ENCODE data around the gene ANKMY1.
A peak's percentile ranks its signal among the peaks of the same experiment; 100 is the strongest.

Gene ANKMY1

DNA sequence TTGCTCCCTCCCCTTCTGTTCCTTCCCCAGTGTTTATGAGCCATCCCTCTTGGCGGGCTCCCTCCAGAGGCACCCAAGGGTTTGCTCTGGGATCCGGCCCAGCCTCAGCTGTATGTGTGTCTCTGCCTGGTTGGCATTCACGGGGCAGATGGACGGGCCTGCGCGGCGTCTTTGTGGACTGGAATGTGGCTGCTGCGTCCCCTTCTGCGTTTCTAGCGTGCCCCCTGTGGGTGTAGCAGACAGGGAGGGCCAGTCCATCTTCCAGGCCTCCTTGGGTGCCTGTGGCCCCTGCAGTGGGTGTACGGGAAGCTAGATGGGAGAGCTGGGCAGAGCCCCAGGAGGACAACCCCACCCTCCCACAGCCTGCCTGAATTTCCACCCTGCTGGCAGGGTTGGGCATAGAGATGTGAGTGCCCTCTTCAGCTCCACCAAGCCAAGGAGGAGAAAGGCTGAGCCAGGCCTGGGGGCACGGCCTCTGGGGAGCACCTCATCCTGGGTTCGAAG lies 106.6 kb downstream of the ANKMY1 start:
- Histone ChIP-seq H3K36me3 (ENCODE audit: control insufficient read depth in 2 of 2, insufficient read depth in 1 of 2, low read length in 2 of 2) (no peaks in the 10 kb centered on the region), H3K4me1 (ENCODE audit: control insufficient read depth, insufficient read depth, low read length) (peaks cover 2% of the 10 kb centered on the region; the same call in 1 of the 2 replicates), H3K27ac (ENCODE audit: extremely low read depth, low read depth, low read length) (no peak overlapping the region), H3K9me3 (ENCODE audit: control insufficient read depth, insufficient read depth, low read depth, low read length) (no peaks in the 10 kb centered on the region), H3K4me3 (ENCODE audit: low read depth, low read length) (no peak overlapping the region)
- TF ChIP-seq SALL2 (tag by site-specific recombination; IDR thresholded peaks at IDR 0.05; ENCODE audit: borderline replicate concordance) (no peak), ZIC2 (tag by site-specific recombination; IDR thresholded peaks at IDR 0.05) (peak; percentile 26; the same call in 1 of the 2 replicates)
- POLR2A ChIA-PET: no interaction called here
- CTCF ChIA-PET: interaction anchor here (0.5 to 1.1 kb wide), 4 partner anchors 13 to 218 kb away, joined by 3 read pairs; no protein-coding TSS in a partner anchor

GRCh38 chr2:240450532-240451107 lies 107.2 kb downstream of the ANKMY1 start:
- ChIA-PET CTCF (interaction anchor here (1.0 to 1.1 kb wide), 2 partner anchors 22 to 218 kb away, joined by 3 read pairs; no protein-coding TSS in a partner anchor), POLR2A (no interaction called here)
- H3K4me3 ChIP-seq (ENCODE audit: low read depth, low read length): no peak overlapping the region

DNA sequence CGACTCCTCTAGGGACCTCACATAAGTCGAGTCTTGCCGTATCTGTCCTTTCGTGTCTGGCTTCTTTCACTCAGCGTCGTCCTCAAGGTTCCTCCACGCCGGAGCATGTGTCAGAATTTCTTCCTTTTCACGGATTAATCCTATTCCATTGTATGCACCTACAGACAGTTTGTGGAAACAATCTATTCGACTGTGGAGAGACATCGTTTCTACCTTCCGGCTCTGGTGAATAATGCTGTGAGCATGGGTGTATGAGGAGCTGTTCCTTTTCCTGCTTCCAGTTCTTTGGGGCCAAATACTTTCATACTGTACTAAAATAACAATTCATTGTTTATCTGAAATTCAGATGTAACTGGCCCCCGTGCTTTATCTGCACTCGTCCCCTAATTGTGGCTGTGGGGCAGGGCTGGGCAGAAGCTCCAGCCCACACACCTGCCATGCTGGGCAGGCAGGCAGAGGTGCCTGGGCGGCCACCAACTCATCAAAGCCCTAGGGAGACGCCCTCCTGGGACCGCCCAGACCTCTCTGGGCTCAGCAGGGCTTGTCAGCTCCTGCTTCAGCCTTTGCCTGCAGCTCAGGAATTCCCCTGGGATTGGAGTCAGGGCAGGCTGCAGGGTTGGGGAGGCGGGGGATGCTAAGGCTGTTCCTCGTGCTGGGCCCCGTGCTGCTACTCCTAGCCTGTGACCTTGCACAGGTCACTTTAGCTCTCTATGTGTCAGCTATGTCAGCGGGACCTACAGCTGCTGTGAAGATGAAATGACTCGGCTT lies 107.8 kb downstream of the ANKMY1 start:
- TF ChIP-seq ZNF423 (tag by site-specific recombination; IDR thresholded peaks at IDR 0.05): 0 out of 2 replicates have a peak, but pooled peaks have one; percentile 44
- peak; percentile 84 for TF ChIP-seq GLIS1 (tag by site-specific recombination; IDR thresholded peaks at IDR 0.05)
- TF ChIP-seq ZIC2 (tag by site-specific recombination; IDR thresholded peaks at IDR 0.05): peak; percentile 97
- TF ChIP-seq, protein P1, sequence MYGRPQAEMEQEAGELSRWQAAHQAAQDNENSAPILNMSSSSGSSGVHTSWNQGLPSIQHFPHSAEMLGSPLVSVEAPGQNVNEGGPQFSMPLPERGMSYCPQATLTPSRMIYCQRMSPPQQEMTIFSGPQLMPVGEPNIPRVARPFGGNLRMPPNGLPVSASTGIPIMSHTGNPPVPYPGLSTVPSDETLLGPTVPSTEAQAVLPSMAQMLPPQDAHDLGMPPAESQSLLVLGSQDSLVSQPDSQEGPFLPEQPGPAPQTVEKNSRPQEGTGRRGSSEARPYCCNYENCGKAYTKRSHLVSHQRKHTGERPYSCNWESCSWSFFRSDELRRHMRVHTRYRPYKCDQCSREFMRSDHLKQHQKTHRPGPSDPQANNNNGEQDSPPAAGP (tag by site-specific recombination; IDR thresholded peaks at IDR 0.05): peak; percentile 31; the same call in 1 of the 2 replicates
- peak; percentile 52; the same call in 1 of the 2 replicates for TF ChIP-seq ZNF146 (tag by site-specific recombination; IDR thresholded peaks at IDR 0.05)
- 0 out of 2 replicates have a peak, but pooled peaks have one; percentile 51 for TF ChIP-seq SP7 (tag by site-specific recombination; IDR thresholded peaks at IDR 0.05)
- peak; percentile 27 for TF ChIP-seq SP2 (tag by site-specific recombination; IDR thresholded peaks at IDR 0.05)
- no peak for TF ChIP-seq ZNF701 (tag by site-specific recombination; IDR thresholded peaks at IDR 0.05)
- TF ChIP-seq GLIS2 (tag by site-specific recombination; IDR thresholded peaks at IDR 0.05): 0 out of 2 replicates have a peak, but pooled peaks have one; percentile 25
- no peak for TF ChIP-seq ZNF529 (tag by site-specific recombination; IDR thresholded peaks at IDR 0.05; ENCODE audit: insufficient replicate concordance)
- peak; percentile 66 for TF ChIP-seq ZBTB17 (tag by site-specific recombination; IDR thresholded peaks at IDR 0.05)
- peak; percentile 85 for TF ChIP-seq ZFHX2 (tag by site-specific recombination; conservative IDR thresholded peaks at IDR 0.05)
- peak; percentile 55 for TF ChIP-seq ZNF341 (tag by site-specific recombination; IDR thresholded peaks at IDR 0.05; ENCODE audit: low read depth)
- TF ChIP-seq ZNF555 (tag by site-specific recombination; conservative IDR thresholded peaks at IDR 0.05): no peak
- TF ChIP-seq, protein P2, sequence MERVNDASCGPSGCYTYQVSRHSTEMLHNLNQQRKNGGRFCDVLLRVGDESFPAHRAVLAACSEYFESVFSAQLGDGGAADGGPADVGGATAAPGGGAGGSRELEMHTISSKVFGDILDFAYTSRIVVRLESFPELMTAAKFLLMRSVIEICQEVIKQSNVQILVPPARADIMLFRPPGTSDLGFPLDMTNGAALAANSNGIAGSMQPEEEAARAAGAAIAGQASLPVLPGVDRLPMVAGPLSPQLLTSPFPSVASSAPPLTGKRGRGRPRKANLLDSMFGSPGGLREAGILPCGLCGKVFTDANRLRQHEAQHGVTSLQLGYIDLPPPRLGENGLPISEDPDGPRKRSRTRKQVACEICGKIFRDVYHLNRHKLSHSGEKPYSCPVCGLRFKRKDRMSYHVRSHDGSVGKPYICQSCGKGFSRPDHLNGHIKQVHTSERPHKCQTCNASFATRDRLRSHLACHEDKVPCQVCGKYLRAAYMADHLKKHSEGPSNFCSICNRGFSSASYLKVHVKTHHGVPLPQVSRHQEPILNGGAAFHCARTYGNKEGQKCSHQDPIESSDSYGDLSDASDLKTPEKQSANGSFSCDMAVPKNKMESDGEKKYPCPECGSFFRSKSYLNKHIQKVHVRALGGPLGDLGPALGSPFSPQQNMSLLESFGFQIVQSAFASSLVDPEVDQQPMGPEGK (tag by site-specific recombination; IDR thresholded peaks at IDR 0.05): 0 out of 2 replicates have a peak, but pooled peaks have one; percentile 23
- TF ChIP-seq ZNF664 (tag by site-specific recombination; IDR thresholded peaks at IDR 0.05): no peak
- peak; percentile 95 for TF ChIP-seq KLF1 (tag by site-specific recombination; IDR thresholded peaks at IDR 0.05)
- TF ChIP-seq ZBTB8A (tag by site-specific recombination; IDR thresholded peaks at IDR 0.05): peak; percentile 69
- TF ChIP-seq EGR2 (tag by site-specific recombination; IDR thresholded peaks at IDR 0.05; ENCODE audit: low read depth): peak; percentile 79
- CTCF ChIA-PET: interaction anchor here (0.7 to 1.1 kb wide), 2 partner anchors 22 to 217 kb away, joined by 3 read pairs; no protein-coding TSS in a partner anchor
- Histone ChIP-seq H3K4me1 (ENCODE audit: control insufficient read depth, insufficient read depth, low read length) (peaks cover 2% of the 10 kb centered on the region; the same call in 1 of the 2 replicates), H3K4me3 (ENCODE audit: low read depth, low read length) (no peak overlapping the region), H3K27ac (ENCODE audit: extremely low read depth, low read depth, low read length) (no peak overlapping the region), H3K9me3 (ENCODE audit: control insufficient read depth, insufficient read depth, low read depth, low read length) (no peaks in the 10 kb centered on the region), H3K36me3 (ENCODE audit: control insufficient read depth in 2 of 2, insufficient read depth in 1 of 2, low read length in 2 of 2) (no peaks in the 10 kb centered on the region)
- POLR2A ChIA-PET: no interaction called here

More at GRCh38 chr2:240450532-240451107, 107.2 kb downstream of the ANKMY1 start:
- TF ChIP-seq ZNF792 (tag by site-specific recombination; IDR thresholded peaks at IDR 0.05) (no peak), TRIM28 (IDR thresholded peaks at IDR 0.05; ENCODE audit: borderline replicate concordance, low read length) (no peak), ZNF341 (tag by site-specific recombination; IDR thresholded peaks at IDR 0.05; ENCODE audit: low read depth) (0 out of 2 replicates have a peak, but pooled peaks have one; percentile 1), ZNF776 (tag by site-specific recombination; IDR thresholded peaks at IDR 0.05; ENCODE audit: borderline replicate concordance) (no peak), ZNF10 (tag by site-specific recombination; IDR thresholded peaks at IDR 0.05) (no peak), ZNF580 (tag by site-specific recombination; IDR thresholded peaks at IDR 0.05) (no peak), ZNF302 (tag by site-specific recombination; IDR thresholded peaks at IDR 0.05; ENCODE audit: low read depth) (no peak), KLF9 (tag by site-specific recombination; IDR thresholded peaks at IDR 0.05; ENCODE audit: low read depth) (peak; percentile 39; the same call in 1 of the 2 replicates)
- Histone ChIP-seq H3K36me3 (ENCODE audit: control insufficient read depth in 2 of 2, insufficient read depth in 1 of 2, low read length in 2 of 2) (no peaks in the 10 kb centered on the region), H3K9me3 (ENCODE audit: control insufficient read depth, insufficient read depth, low read depth, low read length) (no peaks in the 10 kb centered on the region), H3K4me1 (ENCODE audit: control insufficient read depth, insufficient read depth, low read length) (peaks cover 2% of the 10 kb centered on the region; the same call in 1 of the 2 replicates), H3K27ac (ENCODE audit: extremely low read depth, low read depth, low read length) (no peak overlapping the region)

All from HEK293 (cell line).